Keratinocyte (primary cell): Measurements from ENCODE around the gene SAMD4A.

Experiments used
- CTCF ChIP-seq, 3 experiments: IDR thresholded peaks in 1 of 3; conservative IDR thresholded peaks in 1 of 3; optimal IDR thresholded peaks in 1 of 3; 2 replicates in 2 of 3; 3 replicates in 1 of 3; pipeline versions ENCODE3 to v1.5.1; 2011; ENCODE audit warnings: low read length in 3 of 3, mild to moderate bottlenecking in 3 of 3, moderate library complexity in 2 of 3, control low read depth in 1 of 3, inconsistent platforms in 1 of 3; ENCODE audit not compliant: insufficient read depth in 2 of 3; ENCODE audit errors: extremely low read depth in 1 of 3
- EZH2 ChIP-seq: IDR thresholded peaks from one replicate; pipeline ENCODE4 v1.6.1; 2012; ENCODE audit warnings: inconsistent platforms, mild to moderate bottlenecking, low read length, moderate library complexity

- TF ChIP-seq EZH2 (no peak), CTCF (optimal IDR thresholded peaks at IDR 0.05 in 1 of 3, IDR thresholded peaks at IDR 0.05 in 1 of 3, conservative IDR thresholded peaks at IDR 0.05 in 1 of 3; ENCODE audit: extremely low read depth in 1 of 3, insufficient read depth in 2 of 3, low read length in 3 of 3) (no peak)
Observed at GRCh38 chr14:54735424-54735823, 168.5 kb downstream of the SAMD4A start.
